K562 (cell line): ENCODE results near the gene TIMP1. TPM values are rescaled to one million over a fixed set of nuclear protein-coding genes. Genes with fewer than 3 reads are reported as not detected.

Experiments
- CBFB ChIP-seq: sonication (generic); formaldehyde crosslinking; IDR thresholded peaks from 2 replicates; pipeline ENCODE4 v1.4.0; 2020; ENCODE audit warnings: mild to moderate bottlenecking, missing genetic modification reagents
- COPS2 ChIP-seq: fragments of 450-650 bp; conservative IDR thresholded peaks from 2 replicates; pipeline ENCODE4 v1.6.1; 2016; ENCODE audit warnings: mild to moderate bottlenecking, moderate library complexity
- CXXC5 ChIP-seq: fragments of 250-450 bp; sonication (Bioruptor Pico); IDR thresholded peaks from 2 replicates; pipeline ENCODE4 v1.8.0; 2022; ENCODE audit warnings: inconsistent platforms, mild to moderate bottlenecking, moderate library complexity
- DACH1 ChIP-seq: fragments of 450-650 bp; IDR thresholded peaks from 2 replicates; pipeline ENCODE4 v1.6.1; 2018; ENCODE audit not compliant: partially characterized antibody
- IRF2 ChIP-seq: sonication (generic); formaldehyde crosslinking; IDR thresholded peaks from 2 replicates; pipeline ENCODE4 v1.8.1; 2022; ENCODE audit warnings: mild to moderate bottlenecking, missing genetic modification reagents
- MTA2 ChIP-seq: fragments of 450-650 bp; IDR thresholded peaks from 2 replicates; pipeline ENCODE4 v1.6.1; 2016; ENCODE audit warnings: low read depth
- NFYB ChIP-seq: IDR thresholded peaks from 2 replicates; pipeline ENCODE4 v1.6.1; 2011; ENCODE audit warnings: mild to moderate bottlenecking, moderate library complexity; ENCODE audit not compliant: insufficient read length; ENCODE audit errors: extremely low read depth
- SRSF1 ChIP-seq: fragments of 200-400 bp; formaldehyde crosslinking; IDR thresholded peaks from 2 replicates; pipeline ENCODE4 v1.6.1; 2017; ENCODE audit warnings: mild to moderate bottlenecking, low read depth, low read length, moderate library complexity
- ZBTB40 ChIP-seq, 2 experiments: fragments of 450-650 bp in 1 of 2; sonication (generic) in 1 of 2; formaldehyde crosslinking in 1 of 2; IDR thresholded peaks; 2 replicates each; pipeline versions ENCODE4 v1.7.1 to v1.9.0; 2016 to 2022; ENCODE audit warnings: inconsistent platforms in 1 of 2, mild to moderate bottlenecking in 1 of 2, missing genetic modification reagents in 1 of 2
- ZEB2 ChIP-seq: fragments of 450-650 bp; IDR thresholded peaks from 2 replicates; pipeline ENCODE4 v1.6.1; 2016
- ZFP91 ChIP-seq: sonication (generic); formaldehyde crosslinking; IDR thresholded peaks from 2 replicates; pipeline ENCODE4 v1.8.0; 2022; ENCODE audit warnings: mild to moderate bottlenecking, missing genetic modification reagents
- ZFPM2 ChIP-seq: fragments of 250-450 bp; sonication (Bioruptor Pico); IDR thresholded peaks from 2 replicates; pipeline ENCODE4 v1.5.1; 2022; ENCODE audit warnings: mild to moderate bottlenecking
- ZNF121 ChIP-seq: sonication (generic); formaldehyde crosslinking; conservative IDR thresholded peaks from 2 replicates; pipeline ENCODE4 v1.8.0; 2022; ENCODE audit warnings: missing genetic modification reagents
- ZNF561 ChIP-seq: fragments of 450-650 bp; formaldehyde crosslinking; conservative IDR thresholded peaks from 2 replicates; pipeline ENCODE4 v1.4.0; 2020; ENCODE audit warnings: mild to moderate bottlenecking, moderate library complexity
- ZNF639 ChIP-seq, 2 experiments: fragments of 200-800 bp in 1 of 2; sonication (Bioruptor generic) in 1 of 2; sonication (generic) in 1 of 2; formaldehyde crosslinking in 1 of 2; IDR thresholded peaks in 1 of 2; conservative IDR thresholded peaks in 1 of 2; 2 replicates each; pipeline versions ENCODE4 v1.5.0 to v1.6.1; 2016 to 2020; ENCODE audit warnings: missing compliant biosample characterization in 1 of 2, missing genetic modification characterization in 1 of 2, missing genetic modification reagents in 1 of 2
- ZNF696 ChIP-seq: fragments of 250-450 bp; sonication (Bioruptor Pico); conservative IDR thresholded peaks from 2 replicates; pipeline ENCODE4 v1.4.0; 2020; ENCODE audit warnings: mild to moderate bottlenecking, moderate library complexity
- polyA plus RNA-seq, 8 experiments: library from polyadenylated mRNA; depleted of rRNA in 4 of 8; stranded (reverse) in 5 of 8; unstranded in 3 of 8; fragments of >200 nt; fragmentation: Nextera tagmentation in 2 of 8; fragmentation: Illumina TruSeq in 1 of 8; extraction: Ambion mirVana in 2 of 8; extraction: Trizol in 1 of 8; gene quantifications; 2 replicates each; pipeline versions ENCODE4 v1.2.1 to v1.2.3, GENCODE V29; 2011 to 2014; ENCODE audit warnings: inconsistent platforms in 1 of 8, missing spikeins in 1 of 8
- total RNA-seq, 7 experiments: library from RNA; depleted of rRNA in 6 of 7; stranded (reverse); fragments of >200 nt in 6 of 7; fragmentation: Illumina TruSeq in 2 of 7; extraction: Trizol in 2 of 7; gene quantifications; 2 replicates each; pipeline versions ENCODE4 v1.2.1 to v1.2.3, GENCODE V29; 2011 to 2021; ENCODE audit warnings: low replicate concordance in 1 of 7

Gene TIMP1
- total and polyA plus RNA-seq, 9 of the 15 experiments (the other 6 are each of a cell fraction or from before 2014, with no cell fraction given), result 115 to 699 (median 273) TPM

GRCh38 chrX:47560934-47561658 is 21.1 kb upstream of the TIMP1 start, which contains the start of gene ARAF (continued):
- TF ChIP-seq ZBTB40 (IDR thresholded peaks at IDR 0.05) (peak; percentile 61), ZBTB40 (CRISPR knock-in tag; IDR thresholded peaks at IDR 0.05) (no peak), DACH1 (no peak), NFYB (peak; percentile 96), ZFPM2 (CRISPR knock-in tag) (no peak), SRSF1 (no peak), CXXC5 (CRISPR knock-in tag) (peak; percentile 40), ZNF696 (CRISPR knock-in tag) (no peak), ZNF561 (CRISPR knock-in tag) (no peak), ZEB2 (no peak), ZFP91 (CRISPR knock-in tag) (no peak), IRF2 (CRISPR knock-in tag) (no peak), MTA2 (no peak), ZNF121 (CRISPR knock-in tag) (no peak), ZNF639 (CRISPR knock-in tag; conservative IDR thresholded peaks at IDR 0.05 in 1 of 2, IDR thresholded peaks at IDR 0.05 in 1 of 2) (0 out of 4 replicates have a peak, but pooled peaks of 1 of the 2 experiments have one; percentile 32), COPS2 (no peak), CBFB (CRISPR knock-in tag) (no peak)
